ENCODE measurements around the gene CMTM6.

GRCh38 chr3:32435911-32436815 lies 66.5 kb downstream of the CMTM6 start:
- TF ChIP-seq CTCF (IDR thresholded peaks at IDR 0.05) = no peak
- TF ChIP-seq EZH2phosphoT487 (IDR thresholded peaks at IDR 0.05) = no peak
- no peak for TF ChIP-seq EZH2 (IDR thresholded peaks at IDR 0.05)
